Lower lobe of right lung (tissue), 2 donors: ENCODE data around the gene GNAO1. TPM values are rescaled to one million over a fixed set of nuclear protein-coding genes. Genes with fewer than 3 reads are reported as not detected.

Source experiments
- ATAC-seq, 2 donors: fragments of 200-7000 bp; cut with Tn5 transposase; one replicate each; pipeline ENCODE4 v1.9.1; 2020 to 2022; ENCODE audit warnings: mild to moderate bottlenecking in 2 of 2, moderate library complexity in 2 of 2
- DNase-seq: peaks from one replicate; pipeline ENCODE4 v3.0.0-alpha.2; 2020
- H3K27ac ChIP-seq: fragments of 200-600 bp; one replicate; pipeline ENCODE4 v1.8.0; 2022
- H3K27me3 ChIP-seq: fragments of 200-600 bp; one replicate; pipeline ENCODE4 v1.8.0; 2022; ENCODE audit warnings: low read depth
- H3K36me3 ChIP-seq: fragments of 200-600 bp; one replicate; pipeline ENCODE4 v1.8.0; 2022; ENCODE audit warnings: mild to moderate bottlenecking
- H3K4me1 ChIP-seq: fragments of 200-600 bp; one replicate; pipeline ENCODE4 v1.8.0; 2022
- H3K4me3 ChIP-seq: fragments of 200-600 bp; one replicate; pipeline ENCODE4 v1.8.0; 2022; ENCODE audit warnings: mild to moderate bottlenecking
- H3K9me3 ChIP-seq: fragments of 200-600 bp; one replicate; pipeline ENCODE4 v1.8.0; 2022
- intact Hi-C: fragments of 100-400 bp; cut with DNase I; formaldehyde crosslinking; loops from one replicate; pipeline ENCODE4 v1.11.0; 2022
- total RNA-seq: library from RNA; stranded (reverse); fragmentation: NEBNext Ultra II Directional; extraction: Animal tissue kit (Norgen Biotek cat#: 25700); gene quantifications from one replicate; pipeline ENCODE4 v1.2.1, GENCODE V29; 2021
- TF ChIP-seq, protein P1 (sequence below): fragments of 200-600 bp; IDR thresholded peaks from one replicate; pipeline ENCODE4 v1.8.0; 2022; ENCODE audit warnings: antibody characterized with exemption, mild to moderate bottlenecking
- donor health status: DM: no; HTN: yes; CAD: no; lungs with severe emphysema.

GNAO1 gene
- total RNA-seq, 1 donor from 2014 or later: 1.8 TPM

DNA sequence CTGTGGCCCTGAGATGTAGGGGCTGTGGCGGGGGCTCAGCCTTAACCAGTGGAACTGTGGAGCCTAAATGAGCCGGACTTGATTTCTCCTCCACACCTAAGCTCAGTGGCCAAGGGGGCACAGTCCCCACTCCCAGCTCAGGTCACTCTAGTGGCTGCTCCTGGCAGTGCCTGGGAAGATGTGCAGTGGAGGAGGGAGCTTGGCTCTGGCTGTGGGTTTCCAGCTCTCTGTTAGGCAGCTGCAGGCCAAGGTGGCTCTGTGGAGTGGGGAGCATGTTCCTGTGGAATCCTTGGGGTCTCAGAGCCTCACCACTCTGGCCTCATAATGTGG is 157.8 kb downstream of the GNAO1 start:
- DNase-seq (no peak), ATAC-seq (no peak)
- H3K4me1 ChIP-seq: no peaks in the 10 kb centered on the region
- H3K9me3 ChIP-seq: no peaks in the 10 kb centered on the region
- no peak overlapping the region for H3K4me3 ChIP-seq
- TF ChIP-seq, protein P1, sequence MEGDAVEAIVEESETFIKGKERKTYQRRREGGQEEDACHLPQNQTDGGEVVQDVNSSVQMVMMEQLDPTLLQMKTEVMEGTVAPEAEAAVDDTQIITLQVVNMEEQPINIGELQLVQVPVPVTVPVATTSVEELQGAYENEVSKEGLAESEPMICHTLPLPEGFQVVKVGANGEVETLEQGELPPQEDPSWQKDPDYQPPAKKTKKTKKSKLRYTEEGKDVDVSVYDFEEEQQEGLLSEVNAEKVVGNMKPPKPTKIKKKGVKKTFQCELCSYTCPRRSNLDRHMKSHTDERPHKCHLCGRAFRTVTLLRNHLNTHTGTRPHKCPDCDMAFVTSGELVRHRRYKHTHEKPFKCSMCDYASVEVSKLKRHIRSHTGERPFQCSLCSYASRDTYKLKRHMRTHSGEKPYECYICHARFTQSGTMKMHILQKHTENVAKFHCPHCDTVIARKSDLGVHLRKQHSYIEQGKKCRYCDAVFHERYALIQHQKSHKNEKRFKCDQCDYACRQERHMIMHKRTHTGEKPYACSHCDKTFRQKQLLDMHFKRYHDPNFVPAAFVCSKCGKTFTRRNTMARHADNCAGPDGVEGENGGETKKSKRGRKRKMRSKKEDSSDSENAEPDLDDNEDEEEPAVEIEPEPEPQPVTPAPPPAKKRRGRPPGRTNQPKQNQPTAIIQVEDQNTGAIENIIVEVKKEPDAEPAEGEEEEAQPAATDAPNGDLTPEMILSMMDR: no peak
- intact Hi-C loops: no loop called here
- H3K27me3 ChIP-seq: no peaks in the 10 kb centered on the region
- no peaks in the 10 kb centered on the region for H3K36me3 ChIP-seq
- H3K27ac ChIP-seq: no peak overlapping the region

DNA sequence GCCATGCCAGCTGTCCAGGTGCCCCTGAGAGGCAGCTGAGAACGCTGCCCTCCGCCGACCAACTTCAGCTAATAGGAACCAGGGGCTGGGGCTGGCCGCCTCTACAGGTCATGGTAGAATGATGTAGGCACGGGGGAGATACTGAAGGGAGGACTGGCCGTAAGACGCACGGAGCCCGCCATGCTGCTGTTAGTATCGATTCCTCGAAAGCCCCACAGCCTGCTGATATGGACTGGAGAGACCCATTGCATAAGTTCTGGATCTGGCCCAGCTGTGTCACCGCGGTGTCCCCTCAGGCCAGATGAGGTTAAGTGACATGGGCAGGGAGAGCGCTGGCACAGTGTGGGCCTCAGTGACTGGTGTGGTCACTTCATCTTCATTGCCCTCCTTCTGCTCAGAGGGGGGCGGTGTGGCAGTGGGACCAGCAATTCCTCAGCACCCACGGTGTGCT is 158.4 kb downstream of the GNAO1 start:
- H3K36me3 ChIP-seq: no peaks in the 10 kb centered on the region
- intact Hi-C loops: no loop called here

DNA sequence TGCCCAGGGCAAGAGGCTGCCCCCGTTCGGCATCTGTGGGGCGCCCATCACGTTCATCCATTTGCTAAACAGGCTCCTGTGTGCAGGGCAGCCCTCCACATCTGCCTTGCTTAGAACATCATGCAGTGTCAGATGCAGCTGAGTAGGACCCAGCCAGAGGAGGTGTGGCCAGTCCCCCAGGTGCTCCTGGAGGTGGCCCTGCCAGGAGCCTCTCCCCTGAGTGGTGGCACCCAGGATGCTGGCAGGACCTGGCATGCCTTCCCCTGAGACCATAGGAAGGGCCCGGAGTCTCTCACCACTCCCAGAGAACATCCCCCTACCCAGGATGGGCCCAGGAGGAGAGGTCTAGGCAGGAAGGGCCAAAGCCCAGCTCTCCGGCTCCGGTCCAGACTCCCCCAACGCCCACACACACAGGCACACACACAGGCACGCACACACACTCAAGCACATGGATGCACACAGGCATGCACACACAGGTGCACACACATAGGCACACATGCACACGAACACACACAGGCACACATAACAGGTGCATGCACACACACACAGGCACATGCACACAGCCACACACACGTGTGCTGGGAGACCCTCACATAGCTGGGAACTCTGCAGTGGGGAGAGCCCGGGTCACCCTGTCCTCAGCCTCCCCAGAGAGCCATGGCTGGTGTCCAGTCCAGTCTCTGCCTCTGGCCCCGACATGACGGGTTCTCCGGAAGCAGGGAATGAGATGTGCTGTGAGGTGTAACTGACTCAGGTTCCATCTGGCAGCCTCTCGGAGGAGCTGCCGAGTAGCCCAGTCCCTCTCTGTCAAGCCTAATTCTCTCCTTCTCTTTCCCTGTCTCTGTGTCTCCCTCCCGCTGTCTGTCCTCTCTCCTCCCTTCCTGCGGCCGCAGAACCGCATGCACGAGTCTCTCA is 159.5 kb downstream of the GNAO1 start:
- TF ChIP-seq, protein P1: no peak
- Histone ChIP-seq H3K36me3 (no peaks in the 10 kb centered on the region), H3K9me3 (no peaks in the 10 kb centered on the region), H3K27ac (no peak overlapping the region), H3K27me3 (no peaks in the 10 kb centered on the region), H3K4me3 (no peak overlapping the region), H3K4me1 (peaks cover under 1% of the 10 kb centered on the region)
- no peak for DNase-seq
- intact Hi-C loops: no loop called here
- ATAC-seq: no peak

More for the DNA sequence above, 158.4 kb downstream of the GNAO1 start:
- H3K9me3 ChIP-seq: no peaks in the 10 kb centered on the region
- DNase-seq (no peak), ATAC-seq (no peak)
- no peak overlapping the region for H3K4me3 ChIP-seq
- no peaks in the 10 kb centered on the region for H3K27me3 ChIP-seq
- TF ChIP-seq, protein P1: no peak
- H3K4me1 ChIP-seq: no peaks in the 10 kb centered on the region
- H3K27ac ChIP-seq: no peak overlapping the region

DNA sequence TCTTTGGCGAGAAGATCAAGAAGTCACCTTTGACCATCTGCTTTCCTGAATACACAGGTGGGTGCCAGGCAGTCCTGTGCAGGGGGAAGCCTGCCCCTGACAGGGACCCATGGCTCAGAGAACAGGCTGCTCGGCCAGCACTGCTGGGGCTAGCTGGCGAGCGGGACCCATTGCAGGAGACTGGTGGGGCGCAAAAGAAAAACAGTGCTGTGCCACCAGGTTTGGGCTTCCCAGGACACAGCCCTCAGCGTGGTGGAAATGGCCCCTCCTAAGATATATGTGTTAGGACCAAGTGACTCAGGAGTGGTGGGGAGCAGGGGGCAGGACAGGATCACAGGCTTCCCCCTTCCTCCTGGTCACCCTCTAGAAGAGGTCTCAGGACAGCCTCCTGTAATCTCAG is 160.2 kb downstream of the GNAO1 start:
- DNase-seq (no peak), ATAC-seq (no peak)
- Histone ChIP-seq H3K27ac (no peak overlapping the region), H3K4me1 (peaks cover 8% of the 10 kb centered on the region), H3K27me3 (no peaks in the 10 kb centered on the region), H3K4me3 (no peak overlapping the region), H3K36me3 (no peaks in the 10 kb centered on the region), H3K9me3 (no peaks in the 10 kb centered on the region)
- intact Hi-C loops: no loop called here
- TF ChIP-seq, protein P1: no peak

DNA sequence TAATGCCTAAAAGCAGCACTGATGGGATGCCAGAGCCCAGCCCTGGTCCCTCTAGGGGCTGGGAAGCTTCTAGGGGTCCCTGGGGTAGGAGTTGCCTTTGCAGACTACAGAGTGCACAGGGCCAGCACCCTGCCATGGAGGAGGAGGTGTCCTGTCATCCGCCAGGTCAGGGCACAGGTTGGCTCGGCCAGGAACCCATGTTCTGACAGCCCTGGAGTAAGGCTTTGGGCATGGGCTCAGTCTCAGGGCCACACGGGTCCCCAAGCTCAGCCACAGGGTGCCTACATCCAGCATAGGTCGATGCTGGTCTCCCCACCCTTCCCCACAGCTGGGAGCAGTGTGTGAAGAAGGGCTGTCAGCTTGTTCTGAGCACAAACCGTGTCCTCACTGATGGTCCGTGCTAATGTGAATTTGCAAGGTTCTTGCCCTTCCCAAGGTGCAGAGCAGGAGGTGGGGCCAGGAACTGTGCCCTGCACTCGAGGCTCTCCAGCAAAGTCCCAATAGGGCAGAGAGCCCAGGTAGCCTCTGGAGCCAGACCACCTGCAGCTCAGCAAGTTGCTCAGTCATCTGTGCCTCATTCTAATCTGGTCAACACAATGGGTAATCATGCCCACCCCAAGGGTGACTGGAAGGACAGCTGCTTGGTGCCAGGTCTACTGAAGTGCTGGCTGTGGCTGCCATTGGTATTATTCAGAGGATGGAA is 161.2 kb downstream of the GNAO1 start:
- Histone ChIP-seq H3K27ac (no peak overlapping the region), H3K4me1 (peaks cover 8% of the 10 kb centered on the region), H3K9me3 (no peaks in the 10 kb centered on the region), H3K27me3 (no peaks in the 10 kb centered on the region), H3K4me3 (no peak overlapping the region), H3K36me3 (no peaks in the 10 kb centered on the region)
- TF ChIP-seq, protein P1: no peak
- no peak for DNase-seq
- intact Hi-C loops: no loop called here
- ATAC-seq: no peak
